Gastrocnemius medialis (tissue), 4 donors: ENCODE measurements around the gene PRPF40A. TPM values are rescaled to one million over a fixed set of nuclear protein-coding genes. Genes with fewer than 3 reads are reported as not detected.
"Not testable (repeated sequence)": the region's sequence is repeated elsewhere in the genome, so short reads cannot be mapped to it uniquely, and the experiment has no call there.

ENCODE experiments used
- ATAC-seq, 2 donors: fragments of 150-250 bp; one replicate each; pipeline ENCODE4 v1.9.1; 2016
- DNase-seq, 2 donors: peaks; one replicate each; pipeline ENCODE4 v3.0.0-alpha.2; 2019
- H3K27ac ChIP-seq, 4 donors: fragments of 200-600 bp; sonication (generic); 1 replicate in 1 of 4; 2 replicates in 3 of 4; pipeline ENCODE4 v1.5.1; 2016 to 2018; ENCODE audit warnings: mild to moderate bottlenecking in 2 of 4, moderate library complexity in 1 of 4
- H3K27me3 ChIP-seq, 3 donors: fragments of 200-600 bp; sonication (generic) in 2 of 3; 1 replicate in 1 of 3; 2 replicates in 2 of 3; pipeline versions ENCODE4 v1.5.1 to v1.6.0; 2016 to 2019; ENCODE audit warnings: mild to moderate bottlenecking in 1 of 3, moderate library complexity in 1 of 3
- H3K36me3 ChIP-seq, 2 donors: fragments of 200-600 bp; sonication (generic) in 1 of 2; one replicate each; pipeline ENCODE4 v1.5.1; 2017 to 2018
- H3K4me1 ChIP-seq, 2 donors: fragments of 200-600 bp; sonication (generic) in 1 of 2; one replicate each; pipeline ENCODE4 v1.5.1; 2016 to 2017; ENCODE audit warnings: mild to moderate bottlenecking in 2 of 2
- H3K4me3 ChIP-seq, 4 donors: fragments of 200-600 bp; sonication (generic) in 3 of 4; 1 replicate in 1 of 4; 2 replicates in 3 of 4; pipeline ENCODE4 v1.5.1; 2016 to 2019; ENCODE audit warnings: mild to moderate bottlenecking in 2 of 4
- H3K9me3 ChIP-seq, 3 donors: fragments of 200-600 bp; sonication (generic) in 2 of 3; 1 replicate in 1 of 3; 2 replicates in 2 of 3; pipeline ENCODE4 v1.5.1; 2016 to 2019
- CTCF ChIP-seq, 5 experiments: fragments of 450-650 bp in 3 of 5; fragments of 200-600 bp in 2 of 5; sonication (generic) in 2 of 5; IDR thresholded peaks in 4 of 5; conservative IDR thresholded peaks in 1 of 5; 1 replicate in 4 of 5; 2 replicates in 1 of 5; pipeline ENCODE4 v1.5.1; 2016 to 2019; ENCODE audit warnings: antibody characterized with exemption in 5 of 5, mild to moderate bottlenecking in 3 of 5, moderate library complexity in 3 of 5
- POLR2A ChIP-seq, 2 donors: fragments of 450-650 bp; IDR thresholded peaks; one replicate each; pipeline ENCODE4 v1.6.1; 2017; ENCODE audit warnings: antibody characterized with exemption in 2 of 2, mild to moderate bottlenecking in 2 of 2, moderate library complexity in 2 of 2
- in situ Hi-C, 4 donors: fragments of 200-750 bp; cut with MboI; loops; one replicate each; pipeline versions ENCODE4 v1.15.0 to v1.8.0; 2017; ENCODE audit warnings: low sequenced_read_pairs in 4 of 4
- intact Hi-C: fragments of 100-400 bp; cut with DNase I; formaldehyde crosslinking; loops from one replicate; pipeline ENCODE4 v1.15.1; 2023; ENCODE audit warnings: low total_unique reads
- total RNA-seq, 4 donors: library from RNA; depleted of rRNA; stranded (reverse); fragments of >200 nt; gene quantifications; one replicate each; pipeline versions ENCODE4 v1.1.0 to v1.2.3, GENCODE V29; 2016

Gene PRPF40A
- total RNA-seq, 4 donors from 2014 or later: 65.3 to 78.0 (median 69.9) TPM

GRCh38 chr2:152761214-152761613 is 44.0 kb upstream of the PRPF40A start:
- H3K4me3 ChIP-seq: no peak overlapping the region
- TF ChIP-seq POLR2A (IDR thresholded peaks at IDR 0.05) (no peak), CTCF (IDR thresholded peaks at IDR 0.05 in 4 of 5, conservative IDR thresholded peaks at IDR 0.05 in 1 of 5) (no peak)
- in situ Hi-C loops (no loop called here), intact Hi-C loops (no loop called here)
- no peak for DNase-seq
- H3K4me1 ChIP-seq: no peaks in the 10 kb centered on the region
- no peaks in the 10 kb centered on the region for H3K27me3 ChIP-seq
- H3K36me3 ChIP-seq: peaks cover 0 to 27% of the 10 kb centered on the region in 2 donors
- no peaks in the 10 kb centered on the region for H3K9me3 ChIP-seq
- no peak for ATAC-seq
- H3K27ac ChIP-seq: no peak overlapping the region

- Histone ChIP-seq H3K4me3 (no peak overlapping the region), H3K27ac (no peak overlapping the region), H3K27me3 (no peaks in the 10 kb centered on the region), H3K9me3 (no peaks in the 10 kb centered on the region), H3K36me3 (peaks cover 0 to 27% of the 10 kb centered on the region in 2 donors), H3K4me1 (no peaks in the 10 kb centered on the region)
- TF ChIP-seq POLR2A (IDR thresholded peaks at IDR 0.05): no peak
- TF ChIP-seq CTCF (IDR thresholded peaks at IDR 0.05 in 4 of 5, conservative IDR thresholded peaks at IDR 0.05 in 1 of 5): no peak
- in situ Hi-C loops: no loop called here
- intact Hi-C loops: no loop called here
- ATAC-seq (no peak), DNase-seq (no peak)
Observed at GRCh38 chr2:152759290-152760072, 42.2 kb upstream of the PRPF40A start.

- Histone ChIP-seq H3K27me3 (no peaks in the 10 kb centered on the region), H3K27ac (no peak overlapping the region), H3K9me3 (no peaks in the 10 kb centered on the region), H3K4me1 (no peaks in the 10 kb centered on the region), H3K36me3 (peaks cover 0 to 22% of the 10 kb centered on the region in 2 donors), H3K4me3 (no peak overlapping the region)
- in situ Hi-C loops: no loop called here
- no peak for ATAC-seq
- DNase-seq: no peak
- intact Hi-C loops: no loop called here
- TF ChIP-seq CTCF (IDR thresholded peaks at IDR 0.05 in 4 of 5, conservative IDR thresholded peaks at IDR 0.05 in 1 of 5) (no peak), POLR2A (IDR thresholded peaks at IDR 0.05) (no peak)
Observed at GRCh38 chr2:152755029-152755428, 37.8 kb upstream of the PRPF40A start.

GRCh38 chr2:152747751-152748150 is 30.5 kb upstream of the PRPF40A start:
- H3K4me3 ChIP-seq, H3K9me3 ChIP-seq, H3K4me1 ChIP-seq, intact Hi-C loops, H3K36me3 ChIP-seq, H3K27ac ChIP-seq, ATAC-seq, DNase-seq, in situ Hi-C loops, H3K27me3 ChIP-seq: not testable (repeated sequence)

- no peak overlapping the region for H3K4me3 ChIP-seq
- H3K36me3 ChIP-seq: peaks cover 0 to 8% of the 10 kb centered on the region in 2 donors
- H3K27me3 ChIP-seq: no peaks in the 10 kb centered on the region
- DNase-seq: no peak
- in situ Hi-C loops: no loop called here
- no peak overlapping the region for H3K27ac ChIP-seq
- no peak for ATAC-seq
- intact Hi-C loops: no loop called here
- H3K9me3 ChIP-seq: no peaks in the 10 kb centered on the region
- TF ChIP-seq POLR2A (IDR thresholded peaks at IDR 0.05) (no peak), CTCF (IDR thresholded peaks at IDR 0.05 in 4 of 5, conservative IDR thresholded peaks at IDR 0.05 in 1 of 5) (peak in 3 of 5 experiments; percentile 20 to 49 (median 23))
- no peaks in the 10 kb centered on the region for H3K4me1 ChIP-seq
Observed at GRCh38 chr2:152743002-152743401, 25.7 kb upstream of the PRPF40A start.
